Glutamatergic neuron (in vitro differentiated cells): Measurements from ENCODE around the gene TRAF2. TPM values are rescaled to one million over a fixed set of nuclear protein-coding genes. Genes with fewer than 3 reads are reported as not detected.

ENCODE experiments used
- DNase-seq: peaks from one replicate; pipeline ENCODE4 v3.0.0; 2022
- H3K27ac Mint-ChIP-seq: one replicate; pipeline ENCODE4 v1.8.0; 2020; ENCODE audit warnings: mild to moderate bottlenecking, mixed read lengths, inconsistent platforms; ENCODE audit not compliant: unreplicated experiment
- H3K27me3 Mint-ChIP-seq: one replicate; pipeline ENCODE4 v1.8.0; 2020; ENCODE audit warnings: mild to moderate bottlenecking, moderate library complexity, mixed read lengths, inconsistent platforms; ENCODE audit not compliant: unreplicated experiment
- H3K36me3 Mint-ChIP-seq: one replicate; pipeline ENCODE4 v1.8.0; 2020; ENCODE audit warnings: mild to moderate bottlenecking, mixed read lengths, inconsistent platforms; ENCODE audit not compliant: unreplicated experiment
- H3K4me1 Mint-ChIP-seq: one replicate; pipeline ENCODE4 v1.8.0; 2020; ENCODE audit warnings: mild to moderate bottlenecking, low read depth, mixed read lengths, inconsistent platforms; ENCODE audit not compliant: unreplicated experiment
- H3K4me3 Mint-ChIP-seq: one replicate; pipeline ENCODE4 v1.8.0; 2020; ENCODE audit warnings: mild to moderate bottlenecking, mixed read lengths, inconsistent platforms; ENCODE audit not compliant: unreplicated experiment
- H3K9me3 Mint-ChIP-seq: one replicate; pipeline ENCODE4 v1.8.0; 2020; ENCODE audit warnings: mild to moderate bottlenecking, moderate library complexity, mixed read lengths, inconsistent platforms; ENCODE audit not compliant: unreplicated experiment
- total RNA-seq: library from RNA; stranded (reverse); fragmentation: NEBNext Ultra II Directional; extraction: Animal tissue kit (Norgen Biotek cat#: 25700); gene quantifications from one replicate; pipeline ENCODE4 v1.2.1, GENCODE V29; 2021; ENCODE audit not compliant: unreplicated experiment
- TF ChIP-seq, protein P1 (sequence below): fragments of 200-600 bp; sonication (generic); IDR thresholded peaks from one replicate; pipeline ENCODE4 v1.5.0; 2021; ENCODE audit not compliant: partially characterized antibody, unreplicated experiment

Gene TRAF2
- total RNA-seq, 1 donor from 2014 or later: 27.3 TPM

DNA sequence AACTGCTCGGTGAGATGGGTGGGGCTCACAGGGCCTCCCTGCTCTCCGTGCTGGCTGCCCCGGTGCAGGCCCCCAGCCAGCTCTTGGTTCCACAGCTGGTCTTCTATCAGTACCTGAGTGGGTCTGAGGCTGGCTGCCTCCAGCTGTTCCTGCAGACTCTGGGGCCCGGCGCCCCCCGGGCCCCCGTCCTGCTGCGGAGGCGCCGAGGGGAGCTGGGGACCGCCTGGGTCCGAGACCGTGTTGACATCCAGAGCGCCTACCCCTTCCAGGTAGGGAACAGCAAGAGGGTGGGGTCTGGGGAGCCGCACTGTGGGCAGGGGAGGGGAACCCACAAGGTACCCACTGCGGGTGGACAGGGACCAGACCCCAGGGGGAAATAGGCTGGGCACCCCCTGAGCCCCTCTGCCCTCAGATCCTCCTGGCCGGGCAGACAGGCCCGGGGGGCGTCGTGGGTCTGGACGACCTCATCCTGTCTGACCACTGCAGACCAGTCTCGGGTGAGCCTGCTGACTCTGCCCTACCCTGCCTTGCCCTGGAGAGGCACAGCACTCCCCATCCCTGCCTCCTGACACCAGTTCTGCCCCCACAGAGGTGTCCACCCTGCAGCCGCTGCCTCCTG is 31.4 kb upstream of the TRAF2 start:
- peak; percentile 18 for DNase-seq

DNA sequence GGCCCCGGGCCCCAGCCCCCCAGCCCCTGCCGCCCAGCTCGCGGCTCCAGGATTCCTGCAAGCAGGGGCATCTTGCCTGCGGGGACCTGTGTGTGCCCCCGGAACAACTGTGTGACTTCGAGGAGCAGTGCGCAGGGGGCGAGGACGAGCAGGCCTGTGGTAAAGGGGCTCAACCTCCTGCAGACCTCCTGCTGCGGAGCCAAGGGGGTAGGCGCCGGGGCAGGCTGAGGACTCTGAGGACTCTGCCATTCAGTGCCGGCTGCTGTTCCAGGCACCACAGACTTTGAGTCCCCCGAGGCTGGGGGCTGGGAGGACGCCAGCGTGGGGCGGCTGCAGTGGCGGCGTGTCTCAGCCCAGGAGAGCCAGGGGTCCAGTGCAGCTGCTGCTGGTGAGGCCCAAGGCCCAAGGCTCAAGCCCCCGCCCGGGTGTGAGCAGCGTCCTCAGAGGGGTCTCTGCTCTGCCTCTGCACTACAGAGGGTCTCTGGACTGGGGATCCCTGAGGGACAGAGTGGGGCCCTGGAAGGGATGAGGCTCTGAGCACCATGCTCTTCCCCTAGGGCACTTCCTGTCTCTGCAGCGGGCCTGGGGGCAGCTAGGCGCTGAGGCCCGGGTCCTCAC is 30.7 kb upstream of the TRAF2 start:
- Mint-ChIP-seq H3K36me3 (no peaks in the 10 kb centered on the region), H3K27ac (no peak overlapping the region), H3K9me3 (peaks cover 2% of the 10 kb centered on the region), H3K4me1 (peaks cover 2% of the 10 kb centered on the region), H3K4me3 (no peak overlapping the region), H3K27me3 (no peaks in the 10 kb centered on the region)
- peak; percentile 27 for DNase-seq
- TF ChIP-seq, protein P1, sequence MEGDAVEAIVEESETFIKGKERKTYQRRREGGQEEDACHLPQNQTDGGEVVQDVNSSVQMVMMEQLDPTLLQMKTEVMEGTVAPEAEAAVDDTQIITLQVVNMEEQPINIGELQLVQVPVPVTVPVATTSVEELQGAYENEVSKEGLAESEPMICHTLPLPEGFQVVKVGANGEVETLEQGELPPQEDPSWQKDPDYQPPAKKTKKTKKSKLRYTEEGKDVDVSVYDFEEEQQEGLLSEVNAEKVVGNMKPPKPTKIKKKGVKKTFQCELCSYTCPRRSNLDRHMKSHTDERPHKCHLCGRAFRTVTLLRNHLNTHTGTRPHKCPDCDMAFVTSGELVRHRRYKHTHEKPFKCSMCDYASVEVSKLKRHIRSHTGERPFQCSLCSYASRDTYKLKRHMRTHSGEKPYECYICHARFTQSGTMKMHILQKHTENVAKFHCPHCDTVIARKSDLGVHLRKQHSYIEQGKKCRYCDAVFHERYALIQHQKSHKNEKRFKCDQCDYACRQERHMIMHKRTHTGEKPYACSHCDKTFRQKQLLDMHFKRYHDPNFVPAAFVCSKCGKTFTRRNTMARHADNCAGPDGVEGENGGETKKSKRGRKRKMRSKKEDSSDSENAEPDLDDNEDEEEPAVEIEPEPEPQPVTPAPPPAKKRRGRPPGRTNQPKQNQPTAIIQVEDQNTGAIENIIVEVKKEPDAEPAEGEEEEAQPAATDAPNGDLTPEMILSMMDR: no peak

More for the DNA sequence above, 31.4 kb upstream of the TRAF2 start:
- peaks cover 1% of the 10 kb centered on the region for H3K9me3 Mint-ChIP-seq
- peaks cover 2% of the 10 kb centered on the region for H3K27me3 Mint-ChIP-seq
- H3K36me3 Mint-ChIP-seq: no peaks in the 10 kb centered on the region
- H3K27ac Mint-ChIP-seq: no peak overlapping the region
- TF ChIP-seq, protein P1: no peak
- H3K4me1 Mint-ChIP-seq: peaks cover 2% of the 10 kb centered on the region
- no peak overlapping the region for H3K4me3 Mint-ChIP-seq

DNA sequence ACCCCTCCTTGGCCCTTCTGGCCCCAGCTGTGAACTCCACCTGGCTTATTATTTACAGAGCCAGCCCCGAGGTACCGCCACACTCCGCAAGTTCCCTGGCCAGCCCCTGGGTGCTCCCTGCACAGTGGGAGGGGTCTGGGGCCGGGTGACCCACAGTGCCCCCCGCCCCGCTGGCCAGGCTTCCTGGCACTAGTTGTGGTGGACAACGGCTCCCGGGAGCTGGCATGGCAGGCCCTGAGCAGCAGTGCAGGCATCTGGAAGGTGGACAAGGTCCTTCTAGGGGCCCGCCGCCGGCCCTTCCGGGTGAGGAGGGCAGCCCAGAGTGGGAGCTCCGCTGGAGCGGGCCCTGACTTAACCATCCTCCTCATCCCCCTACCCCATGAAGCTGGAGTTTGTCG is 30.2 kb upstream of the TRAF2 start:
- Mint-ChIP-seq H3K36me3 (no peaks in the 10 kb centered on the region), H3K4me3 (no peak overlapping the region), H3K4me1 (peaks cover 2% of the 10 kb centered on the region), H3K27me3 (no peaks in the 10 kb centered on the region), H3K9me3 (peaks cover 2% of the 10 kb centered on the region), H3K27ac (no peak overlapping the region)
- TF ChIP-seq, protein P1: no peak
- DNase-seq: peak; percentile 16

DNA sequence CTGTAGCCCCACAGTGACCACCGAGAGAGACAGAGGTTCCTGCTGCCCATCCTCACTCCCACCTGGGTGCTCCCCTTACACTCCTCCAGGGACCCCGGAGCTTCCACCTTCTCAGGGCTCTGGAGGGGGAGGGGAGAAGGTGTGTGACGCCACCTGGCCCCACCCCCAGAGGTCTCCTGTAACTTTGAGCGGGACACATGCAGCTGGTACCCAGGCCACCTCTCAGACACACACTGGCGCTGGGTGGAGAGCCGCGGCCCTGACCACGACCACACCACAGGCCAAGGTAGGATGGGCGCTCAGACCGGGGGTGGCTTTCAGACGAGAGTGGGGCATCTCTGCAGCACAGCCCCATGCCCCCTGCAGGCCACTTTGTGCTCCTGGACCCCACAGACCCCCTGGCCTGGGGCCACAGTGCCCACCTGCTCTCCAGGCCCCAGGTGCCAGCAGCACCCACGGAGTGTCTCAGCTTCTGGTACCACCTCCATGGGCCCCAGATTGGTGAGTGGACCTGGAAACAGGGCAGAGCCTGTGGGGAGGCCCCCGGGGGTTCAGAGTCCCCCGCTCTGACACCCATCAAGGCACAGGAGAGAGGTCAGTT is 29.7 kb upstream of the TRAF2 start:
- H3K9me3 Mint-ChIP-seq: peaks cover 2% of the 10 kb centered on the region
- TF ChIP-seq, protein P1: no peak
- H3K27ac Mint-ChIP-seq: no peak overlapping the region
- no peak overlapping the region for H3K4me3 Mint-ChIP-seq
- H3K27me3 Mint-ChIP-seq: no peaks in the 10 kb centered on the region
- peaks cover 2% of the 10 kb centered on the region for H3K4me1 Mint-ChIP-seq
- no peaks in the 10 kb centered on the region for H3K36me3 Mint-ChIP-seq
- DNase-seq: peak; percentile 14

DNA sequence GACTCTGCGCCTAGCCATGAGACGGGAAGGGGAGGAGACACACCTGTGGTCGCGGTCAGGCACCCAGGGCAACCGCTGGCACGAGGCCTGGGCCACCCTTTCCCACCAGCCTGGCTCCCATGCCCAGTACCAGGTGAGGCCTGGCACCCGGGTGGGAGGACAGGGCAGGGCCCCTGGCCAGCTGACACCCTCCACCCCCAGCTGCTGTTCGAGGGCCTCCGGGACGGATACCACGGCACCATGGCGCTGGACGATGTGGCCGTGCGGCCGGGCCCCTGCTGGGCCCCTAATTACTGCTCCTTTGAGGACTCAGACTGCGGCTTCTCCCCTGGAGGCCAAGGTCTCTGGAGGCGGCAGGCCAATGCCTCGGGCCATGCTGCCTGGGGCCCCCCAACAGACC is 29.1 kb upstream of the TRAF2 start:
- H3K36me3 Mint-ChIP-seq: no peaks in the 10 kb centered on the region
- peaks cover 2% of the 10 kb centered on the region for H3K4me1 Mint-ChIP-seq
- TF ChIP-seq, protein P1: no peak
- no peak overlapping the region for H3K27ac Mint-ChIP-seq
- H3K9me3 Mint-ChIP-seq: peaks cover 2% of the 10 kb centered on the region
- no peak overlapping the region for H3K4me3 Mint-ChIP-seq
- H3K27me3 Mint-ChIP-seq: no peaks in the 10 kb centered on the region
- DNase-seq: peak; percentile 25
